HG03457 (cell line): ENCODE data around the gene LYPD1.

Experiments used
- ATAC-seq: cut with Tn5 transposase; IDR thresholded peaks from one replicate; pipeline ENCODE4 v1.9.1; 2021; ENCODE audit warnings: moderate number of reproducible peaks; ENCODE audit not compliant: unreplicated experiment

The LYPD1 gene

GRCh38 chr2:132599556-132599955 lies 70.4 kb downstream of the LYPD1 start:
- no peak for ATAC-seq

GRCh38 chr2:132598536-132598935 lies 71.5 kb downstream of the LYPD1 start:
- no peak for ATAC-seq

GRCh38 chr2:132597831-132598230 lies 72.2 kb downstream of the LYPD1 start:
- ATAC-seq: no peak

- ATAC-seq: no peak
Measured at GRCh38 chr2:132597166-132597565, 72.8 kb downstream of the LYPD1 start.

- ATAC-seq: no peak
Measured at GRCh38 chr2:132595693-132596092, 74.3 kb downstream of the LYPD1 start.

GRCh38 chr2:132595186-132595585 lies 74.8 kb downstream of the LYPD1 start:
- no peak for ATAC-seq
